Astrocyte (in vitro differentiated cells and primary cell): Measurements from ENCODE around the gene CLDN19. TPM values are rescaled to one million over a fixed set of nuclear protein-coding genes. Genes with fewer than 3 reads are reported as not detected.

Source experiments
- DNase-seq: peaks from one replicate; pipeline ENCODE4 v3.0.0-alpha.2; 2010; ENCODE audit warnings: low read depth
- FAIRE-seq: peaks from 2 replicates; lab custom pipeline; 2011; peaks lifted over from hg19 to GRCh38; lab: Jason Lieb, UNC
- H2AFZ ChIP-seq: 2 replicates; pipeline ENCODE4 v1.6.0; 2012; ENCODE audit warnings: low read depth, low read length, inconsistent platforms
- H3K27ac ChIP-seq: 2 replicates; pipeline ENCODE4 v1.5.1; 2011; ENCODE audit warnings: low read depth, low read length, inconsistent platforms
- H3K27me3 ChIP-seq: 2 replicates; pipeline ENCODE4 v1.6.0; 2011; ENCODE audit warnings: low read length, inconsistent platforms; ENCODE audit not compliant: insufficient read depth
- H3K36me3 ChIP-seq: 2 replicates; pipeline ENCODE4 v1.5.1; 2011; ENCODE audit warnings: low read length, inconsistent platforms; ENCODE audit not compliant: insufficient read depth
- H3K4me1 ChIP-seq: 2 replicates; pipeline ENCODE4 v1.5.1; 2011; ENCODE audit warnings: low read length, inconsistent platforms; ENCODE audit not compliant: insufficient read depth
- H3K4me2 ChIP-seq: 2 replicates; pipeline ENCODE4 v1.6.0; 2012; ENCODE audit warnings: low read length, inconsistent platforms
- H3K4me3 ChIP-seq: 2 replicates; pipeline ENCODE4 v1.5.1; 2011; ENCODE audit warnings: low read depth, mild to moderate bottlenecking, low read length, inconsistent platforms; ENCODE audit not compliant: insufficient read depth
- H3K79me2 ChIP-seq: 2 replicates; pipeline ENCODE4 v1.6.0; 2012; ENCODE audit warnings: mild to moderate bottlenecking, low read length, inconsistent platforms; ENCODE audit not compliant: insufficient read depth
- H3K9ac ChIP-seq: 2 replicates; pipeline ENCODE4 v1.6.0; 2012; ENCODE audit warnings: mild to moderate bottlenecking, low read length, inconsistent platforms
- H3K9me3 ChIP-seq: 2 replicates; pipeline ENCODE4 v1.5.1; 2012; ENCODE audit warnings: low read depth, mild to moderate bottlenecking, low read length, inconsistent platforms; ENCODE audit not compliant: insufficient read depth
- H4K20me1 ChIP-seq: 2 replicates; pipeline ENCODE4 v1.6.0; 2012; ENCODE audit warnings: low read length, inconsistent platforms; ENCODE audit not compliant: insufficient read depth
- H3K27ac Mint-ChIP-seq: one replicate; pipeline ENCODE4 v1.8.0; 2021; ENCODE audit warnings: mild to moderate bottlenecking, mixed read lengths; ENCODE audit not compliant: unreplicated experiment
- H3K27me3 Mint-ChIP-seq: one replicate; pipeline ENCODE4 v1.8.0; 2021; ENCODE audit warnings: low read depth, mixed read lengths; ENCODE audit not compliant: unreplicated experiment
- H3K36me3 Mint-ChIP-seq: one replicate; pipeline ENCODE4 v1.8.0; 2021; ENCODE audit warnings: low read depth, mixed read lengths; ENCODE audit not compliant: unreplicated experiment
- H3K4me1 Mint-ChIP-seq: one replicate; pipeline ENCODE4 v1.8.0; 2021; ENCODE audit warnings: low read depth, mixed read lengths; ENCODE audit not compliant: unreplicated experiment
- H3K4me3 Mint-ChIP-seq: one replicate; pipeline ENCODE4 v1.8.0; 2021; ENCODE audit warnings: mild to moderate bottlenecking, moderate library complexity, mixed read lengths; ENCODE audit not compliant: unreplicated experiment
- H3K9me3 Mint-ChIP-seq: one replicate; pipeline ENCODE4 v1.8.0; 2021; ENCODE audit warnings: mild to moderate bottlenecking, mixed read lengths; ENCODE audit not compliant: unreplicated experiment
- EZH2 ChIP-seq: IDR thresholded peaks from 2 replicates; pipeline ENCODE4 v1.6.1; 2012; ENCODE audit warnings: mild to moderate bottlenecking, low read length, inconsistent platforms; ENCODE audit not compliant: insufficient read depth
- total RNA-seq: library from RNA; stranded (reverse); gene quantifications from 2 replicates; pipeline ENCODE4 v1.2.1, GENCODE V29; 2021
- TF ChIP-seq, protein P1 (sequence below): IDR thresholded peaks from 2 replicates; pipeline ENCODE4 v1.5.1; 2011; ENCODE audit warnings: low read depth, mild to moderate bottlenecking, inconsistent platforms, low read length, moderate library complexity; ENCODE audit not compliant: insufficient read depth

Gene CLDN19
- total RNA-seq, 1 donor from 2014 or later: 0.11 TPM

DNA sequence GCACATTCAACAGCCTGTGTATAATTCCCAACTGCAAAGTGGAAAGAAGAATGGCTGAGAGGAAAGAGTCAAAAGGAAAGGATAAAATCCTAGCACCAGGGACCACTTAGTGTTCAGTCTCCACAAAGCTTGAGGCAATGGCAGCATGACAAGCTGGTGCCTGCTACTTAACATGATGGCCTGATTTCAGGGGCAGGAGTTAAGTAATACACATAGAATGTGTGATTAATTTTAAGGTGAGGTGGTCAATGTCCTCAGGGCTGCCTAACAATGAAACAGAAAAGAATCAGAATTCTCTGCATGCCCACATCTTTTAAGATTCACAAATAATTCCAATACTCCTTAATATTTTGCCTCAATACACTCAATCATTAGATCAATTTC, 17.8 kb upstream of the CLDN19 start:
- TF ChIP-seq EZH2: no peak
- TF ChIP-seq, protein P1, sequence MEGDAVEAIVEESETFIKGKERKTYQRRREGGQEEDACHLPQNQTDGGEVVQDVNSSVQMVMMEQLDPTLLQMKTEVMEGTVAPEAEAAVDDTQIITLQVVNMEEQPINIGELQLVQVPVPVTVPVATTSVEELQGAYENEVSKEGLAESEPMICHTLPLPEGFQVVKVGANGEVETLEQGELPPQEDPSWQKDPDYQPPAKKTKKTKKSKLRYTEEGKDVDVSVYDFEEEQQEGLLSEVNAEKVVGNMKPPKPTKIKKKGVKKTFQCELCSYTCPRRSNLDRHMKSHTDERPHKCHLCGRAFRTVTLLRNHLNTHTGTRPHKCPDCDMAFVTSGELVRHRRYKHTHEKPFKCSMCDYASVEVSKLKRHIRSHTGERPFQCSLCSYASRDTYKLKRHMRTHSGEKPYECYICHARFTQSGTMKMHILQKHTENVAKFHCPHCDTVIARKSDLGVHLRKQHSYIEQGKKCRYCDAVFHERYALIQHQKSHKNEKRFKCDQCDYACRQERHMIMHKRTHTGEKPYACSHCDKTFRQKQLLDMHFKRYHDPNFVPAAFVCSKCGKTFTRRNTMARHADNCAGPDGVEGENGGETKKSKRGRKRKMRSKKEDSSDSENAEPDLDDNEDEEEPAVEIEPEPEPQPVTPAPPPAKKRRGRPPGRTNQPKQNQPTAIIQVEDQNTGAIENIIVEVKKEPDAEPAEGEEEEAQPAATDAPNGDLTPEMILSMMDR: no peak
- H3K9ac ChIP-seq: no peak overlapping the region
- no peaks in the 10 kb centered on the region for H3K27me3 ChIP-seq
- H3K4me2 ChIP-seq: no peak overlapping the region
- H3K9me3 Mint-ChIP-seq: peaks cover 2% of the 10 kb centered on the region
- no peak overlapping the region for H2AFZ ChIP-seq
- no peak overlapping the region for H3K4me3 ChIP-seq
- DNase-seq: no peak
- H3K27me3 Mint-ChIP-seq: no peaks in the 10 kb centered on the region
- no peak overlapping the region for H3K27ac Mint-ChIP-seq
- peaks cover 44% of the 10 kb centered on the region for H3K36me3 Mint-ChIP-seq
- H3K4me1 Mint-ChIP-seq: peaks cover 5% of the 10 kb centered on the region
- H3K4me1 ChIP-seq: no peaks in the 10 kb centered on the region
- no peak overlapping the region for H3K4me3 Mint-ChIP-seq
- no peak for FAIRE-seq
- peaks cover 77% of the 10 kb centered on the region for H4K20me1 ChIP-seq
- H3K9me3 ChIP-seq: no peaks in the 10 kb centered on the region
- peaks cover 67% of the 10 kb centered on the region for H3K36me3 ChIP-seq
- H3K79me2 ChIP-seq: peaks cover 10% of the 10 kb centered on the region
- H3K27ac ChIP-seq: no peak overlapping the region

DNA sequence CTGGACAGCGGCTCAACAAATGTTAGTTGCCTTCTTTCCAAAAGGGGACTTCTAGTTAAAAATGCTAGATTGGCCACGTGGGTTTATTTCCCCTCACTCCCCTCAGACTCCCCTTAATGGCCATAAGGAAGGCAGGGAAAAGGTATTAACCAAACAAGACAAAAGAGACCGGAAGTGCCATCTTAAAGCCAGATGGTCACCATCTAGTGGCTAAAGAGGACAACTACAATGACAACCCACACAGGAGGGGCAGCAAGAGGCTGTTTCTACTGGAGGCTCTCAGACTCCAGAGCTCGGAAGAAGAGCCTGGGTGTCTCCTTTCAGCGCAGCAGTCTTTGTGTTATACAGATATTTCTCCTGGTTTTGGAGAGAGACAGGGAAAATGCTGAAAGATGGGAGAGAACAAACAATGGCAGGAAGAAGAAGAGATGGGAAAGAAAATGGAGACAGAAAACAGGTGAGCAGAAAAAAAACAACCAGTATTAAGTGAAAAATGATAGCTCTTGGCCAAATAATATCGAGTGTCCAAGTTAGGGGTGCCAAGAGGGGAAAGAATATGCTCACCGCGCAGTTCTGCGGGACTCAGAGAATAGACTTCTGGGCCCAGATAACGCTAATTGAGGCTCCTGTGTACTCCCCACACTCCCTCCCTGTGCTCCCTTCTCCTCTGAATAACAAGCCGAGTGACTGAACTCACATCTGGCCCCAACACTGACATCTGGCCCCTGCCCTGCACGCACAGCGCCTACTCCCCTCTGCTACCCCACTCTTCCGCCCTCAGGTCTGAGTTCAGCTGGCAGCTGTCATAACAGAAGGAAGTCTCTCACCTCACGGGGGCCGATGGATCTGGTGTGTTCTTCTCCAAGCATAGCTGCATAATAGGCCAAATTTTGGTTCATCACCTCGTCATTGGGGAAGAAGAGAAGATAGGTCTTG, 17.2 kb upstream of the CLDN19 start:
- Histone ChIP-seq H3K27ac (no peak overlapping the region), H3K4me2 (no peak overlapping the region), H3K27me3 (no peaks in the 10 kb centered on the region), H3K9ac (no peak overlapping the region), H3K79me2 (peaks cover 3% of the 10 kb centered on the region), H3K36me3 (peaks cover 68% of the 10 kb centered on the region), H3K4me3 (no peak overlapping the region), H3K9me3 (no peaks in the 10 kb centered on the region), H3K4me1 (no peaks in the 10 kb centered on the region), H2AFZ (no peak overlapping the region), H4K20me1 (peaks cover 77% of the 10 kb centered on the region)
- TF ChIP-seq, protein P1: peak; percentile 72
- TF ChIP-seq EZH2: no peak
- no peaks in the 10 kb centered on the region for H3K27me3 Mint-ChIP-seq
- no peak overlapping the region for H3K4me3 Mint-ChIP-seq
- H3K4me1 Mint-ChIP-seq: peaks cover 5% of the 10 kb centered on the region
- FAIRE-seq: peak; percentile 80
- H3K27ac Mint-ChIP-seq: peak overlapping the region; percentile 74
- peaks cover 2% of the 10 kb centered on the region for H3K9me3 Mint-ChIP-seq
- peak; percentile 44 for DNase-seq
- H3K36me3 Mint-ChIP-seq: peaks cover 49% of the 10 kb centered on the region

DNA sequence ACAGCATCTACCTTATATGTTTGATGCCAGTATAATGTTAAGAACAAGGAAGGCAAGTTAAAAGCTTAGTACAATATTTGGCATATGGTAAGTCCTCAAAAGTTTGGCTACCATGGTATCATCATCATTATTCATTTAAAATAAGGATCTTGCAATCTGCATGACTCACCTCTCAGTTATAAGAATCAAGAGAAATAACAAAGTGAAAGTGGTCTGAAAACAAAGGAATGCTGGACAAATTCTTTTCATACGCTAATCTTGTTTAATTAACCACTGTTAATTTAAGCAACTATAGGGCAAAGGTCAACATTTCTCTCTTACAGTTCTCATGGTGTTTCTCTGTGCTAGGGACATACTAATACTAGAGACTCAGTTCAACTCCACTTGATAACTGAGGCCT, 13.0 kb upstream of the CLDN19 start:
- Histone ChIP-seq H3K27ac (no peak overlapping the region), H3K79me2 (no peaks in the 10 kb centered on the region), H2AFZ (no peak overlapping the region), H3K9ac (no peak overlapping the region), H4K20me1 (peaks cover 84% of the 10 kb centered on the region), H3K27me3 (no peaks in the 10 kb centered on the region), H3K36me3 (peaks cover 73% of the 10 kb centered on the region), H3K4me2 (peak overlapping the region; percentile 40), H3K4me1 (no peaks in the 10 kb centered on the region), H3K4me3 (no peak overlapping the region), H3K9me3 (no peaks in the 10 kb centered on the region)
- no peaks in the 10 kb centered on the region for H3K27me3 Mint-ChIP-seq
- H3K27ac Mint-ChIP-seq: no peak overlapping the region
- H3K9me3 Mint-ChIP-seq: peaks cover 2% of the 10 kb centered on the region
- H3K36me3 Mint-ChIP-seq: peaks cover 70% of the 10 kb centered on the region
- FAIRE-seq: no peak
- DNase-seq: peak; percentile 58
- no peak overlapping the region for H3K4me3 Mint-ChIP-seq
- TF ChIP-seq, protein P1: no peak
- no peak for TF ChIP-seq EZH2
- peaks cover 5% of the 10 kb centered on the region for H3K4me1 Mint-ChIP-seq
